BJ (cell line): ENCODE measurements around the gene ROR1. TPM values are rescaled to one million over a fixed set of nuclear protein-coding genes. Genes with fewer than 3 reads are reported as not detected.

Source experiments
- CTCF ChIA-PET: fragments of 350-600 bp; formaldehyde crosslinking; extraction: SDS; loops from one replicate; lab custom pipeline; 2021; ENCODE audit warnings: antibody characterized with exemption, inconsistent platforms; lab: Yijun Ruan, JAX
- POLR2A ChIA-PET: fragments of 300-600 bp; sonication (Branson Sonifier 250); formaldehyde crosslinking; extraction: SDS; loops from one replicate; lab custom pipeline; 2021; ENCODE audit warnings: antibody characterized with exemption; lab: Charles Lee
- DNase-seq: peaks from one replicate; pipeline ENCODE4 v3.0.0-alpha.2; 2011; ENCODE audit warnings: low read depth
- H3K27me3 ChIP-seq: 2 replicates; pipeline ENCODE4 v1.6.0; 2011; ENCODE audit warnings: low read length; ENCODE audit not compliant: control insufficient read depth, insufficient read depth
- H3K36me3 ChIP-seq: 2 replicates; pipeline ENCODE4 v1.5.1; 2011; ENCODE audit warnings: low read length; ENCODE audit not compliant: control insufficient read depth, insufficient read depth
- H3K4me3 ChIP-seq: 2 replicates; pipeline ENCODE4 v1.5.1; 2011; ENCODE audit warnings: low read depth, mild to moderate bottlenecking, control low read depth, low read length
- CTCF ChIP-seq: IDR thresholded peaks from 2 replicates; pipeline ENCODE4 v1.5.1; 2011; ENCODE audit warnings: low read depth, mild to moderate bottlenecking, control low read depth, inconsistent platforms, low read length, moderate library complexity; ENCODE audit not compliant: insufficient read depth
- polyA plus RNA-seq: library from polyadenylated mRNA; depleted of rRNA; stranded (reverse); fragments of >200 nt; gene quantifications from 2 replicates; pipeline ENCODE4 v1.2.3, GENCODE V29; 2011

Gene ROR1
- polyA plus RNA-seq, 1 experiment = 4.6 TPM

- CTCF ChIA-PET = interaction anchor here (0.7 to 0.9 kb wide), 2 partner anchors 10 to 34 kb away, joined by 3 to 5 read pairs; no protein-coding TSS in a partner anchor
- DNase-seq = no peak
- Histone ChIP-seq H3K27me3 (no peaks in the 10 kb centered on the region), H3K36me3 (no peaks in the 10 kb centered on the region), H3K4me3 (no peak overlapping the region)
- POLR2A ChIA-PET = no interaction called here
- TF ChIP-seq CTCF = no peak
Measured at GRCh38 chr1:64173336-64173940, 399.6 kb downstream of the ROR1 start.

- DNase-seq = no peak
- no peaks in the 10 kb centered on the region for H3K27me3 ChIP-seq
- POLR2A ChIA-PET = no interaction called here
- TF ChIP-seq CTCF = no peak
- no peaks in the 10 kb centered on the region for H3K36me3 ChIP-seq
- no peak overlapping the region for H3K4me3 ChIP-seq
- CTCF ChIA-PET = interaction anchor here (0.5 kb wide), 1 partner anchor 576 kb away, joined by 3 read pairs; no protein-coding TSS in a partner anchor
Measured at GRCh38 chr1:64175639-64176038, 401.8 kb downstream of the ROR1 start.

GRCh38 chr1:64176659-64177058 is 402.8 kb downstream of the ROR1 start:
- Histone ChIP-seq H3K4me3 (no peak overlapping the region), H3K27me3 (no peaks in the 10 kb centered on the region), H3K36me3 (no peaks in the 10 kb centered on the region)
- POLR2A ChIA-PET = no interaction called here
- CTCF ChIA-PET = no interaction called here
- no peak for TF ChIP-seq CTCF
- DNase-seq = no peak

- Histone ChIP-seq H3K36me3 (no peaks in the 10 kb centered on the region), H3K27me3 (no peaks in the 10 kb centered on the region), H3K4me3 (no peak overlapping the region)
- no peak for DNase-seq
- ChIA-PET POLR2A (no interaction called here), CTCF (no interaction called here)
- no peak for TF ChIP-seq CTCF
Measured at GRCh38 chr1:64179588-64179987, 405.8 kb downstream of the ROR1 start.

- no peak for DNase-seq
- POLR2A ChIA-PET = no interaction called here
- Histone ChIP-seq H3K4me3 (no peak overlapping the region), H3K27me3 (no peaks in the 10 kb centered on the region), H3K36me3 (no peaks in the 10 kb centered on the region)
- CTCF ChIA-PET = interaction anchor here (1.5 kb wide), 1 partner anchor 10 kb away, joined by 4 read pairs; no protein-coding TSS in a partner anchor
- TF ChIP-seq CTCF = no peak
Measured at GRCh38 chr1:64182207-64182606, 408.4 kb downstream of the ROR1 start.
